HG03442 (cell line): Measurements from ENCODE around the gene FIBP.

Source experiments
- ATAC-seq: cut with Tn5 transposase; IDR thresholded peaks from one replicate; pipeline ENCODE4 v1.9.1; 2021; ENCODE audit warnings: mild to moderate bottlenecking, moderate library complexity; ENCODE audit not compliant: unreplicated experiment

Gene FIBP

DNA sequence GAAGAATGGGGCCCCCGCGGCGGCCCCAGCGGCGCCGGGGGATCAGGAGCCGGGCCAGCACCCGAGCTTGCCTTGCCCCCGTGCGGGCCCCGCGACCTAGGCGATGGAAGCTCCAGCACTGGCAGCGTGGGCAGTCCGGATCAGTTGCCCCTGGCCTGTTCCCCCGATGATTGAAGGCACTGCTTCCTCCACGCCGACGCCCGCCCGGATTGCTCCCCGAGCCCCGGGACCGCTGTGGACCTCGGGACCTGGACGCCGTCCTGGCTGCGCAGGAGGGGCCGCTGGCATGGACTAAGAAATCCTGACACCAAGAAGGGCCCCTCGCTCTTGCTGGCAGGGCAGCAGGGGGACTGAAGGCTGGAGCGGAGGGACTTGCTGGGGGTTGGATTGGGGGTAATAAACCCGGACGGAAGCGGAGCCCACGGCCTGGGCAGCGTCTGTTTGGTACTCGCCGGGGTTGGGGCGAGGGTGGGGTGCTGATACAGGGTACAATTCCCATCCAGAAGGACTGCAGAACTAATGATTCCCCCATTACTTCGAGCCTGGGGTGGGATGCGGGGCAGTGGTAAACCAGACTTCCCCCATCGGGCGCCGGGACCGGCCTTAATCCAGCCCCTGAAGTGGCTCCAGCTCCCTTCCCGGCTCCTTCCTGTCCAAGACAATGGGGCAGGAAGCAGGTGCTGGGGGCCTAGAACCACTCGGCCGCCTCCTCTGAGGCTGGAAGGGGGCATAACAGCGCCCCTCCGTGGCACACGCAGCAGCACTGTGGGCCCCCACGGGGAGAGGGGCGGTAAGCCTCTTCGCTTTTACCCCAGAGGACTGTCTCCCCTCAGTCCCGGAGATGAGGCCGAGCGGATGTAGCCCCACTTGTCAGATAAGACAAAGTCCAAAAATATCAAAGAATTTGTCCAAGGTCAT lies 3.2 kb upstream of the FIBP start:
- no peak for ATAC-seq

DNA sequence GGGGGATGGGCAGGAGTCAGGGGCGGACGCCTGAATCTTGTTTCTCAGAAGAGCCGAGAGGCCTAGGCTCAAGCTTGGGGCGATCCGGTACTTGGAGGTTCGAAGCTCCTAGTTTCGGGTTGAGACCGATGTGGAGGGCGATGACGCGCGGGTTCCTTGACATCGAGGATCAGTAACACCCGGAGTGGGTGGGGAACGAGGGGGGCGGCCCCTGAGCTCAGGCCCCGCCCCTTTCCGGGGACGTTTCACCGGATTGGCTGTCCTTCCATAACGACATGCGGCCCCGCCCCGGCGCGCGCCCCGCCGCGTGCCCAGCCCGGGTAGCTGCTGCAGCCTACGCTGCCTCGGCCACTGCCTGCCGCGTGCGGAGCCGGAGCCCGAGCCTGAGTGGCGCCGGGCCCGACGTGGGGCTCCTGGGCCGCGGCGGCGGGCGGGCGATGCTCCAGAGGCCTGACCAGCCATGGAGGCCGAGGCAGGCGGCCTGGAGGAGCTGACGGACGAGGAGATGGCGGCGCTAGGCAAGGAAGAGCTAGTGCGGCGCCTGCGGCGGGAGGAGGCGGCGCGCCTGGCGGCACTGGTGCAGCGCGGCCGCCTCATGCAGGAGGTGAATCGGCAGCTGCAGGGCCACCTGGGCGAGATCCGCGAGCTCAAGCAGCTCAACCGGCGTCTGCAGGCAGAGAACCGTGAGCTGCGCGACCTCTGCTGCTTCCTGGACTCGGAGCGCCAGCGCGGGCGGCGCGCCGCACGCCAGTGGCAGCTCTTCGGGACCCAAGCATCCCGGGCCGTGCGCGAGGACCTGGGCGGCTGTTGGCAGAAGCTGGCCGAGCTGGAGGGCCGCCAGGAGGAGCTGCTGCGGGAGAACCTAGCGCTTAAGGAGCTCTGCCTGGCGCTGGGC lies 2.3 kb upstream of the FIBP start, which contains the start of gene CCDC85B:
Gene CCDC85B (plus strand): TSS at position 350 of the 895 bp plus-strand sequence. CDS start 111 bp downstream, at position 461.
- ATAC-seq, result peak; percentile 49

DNA sequence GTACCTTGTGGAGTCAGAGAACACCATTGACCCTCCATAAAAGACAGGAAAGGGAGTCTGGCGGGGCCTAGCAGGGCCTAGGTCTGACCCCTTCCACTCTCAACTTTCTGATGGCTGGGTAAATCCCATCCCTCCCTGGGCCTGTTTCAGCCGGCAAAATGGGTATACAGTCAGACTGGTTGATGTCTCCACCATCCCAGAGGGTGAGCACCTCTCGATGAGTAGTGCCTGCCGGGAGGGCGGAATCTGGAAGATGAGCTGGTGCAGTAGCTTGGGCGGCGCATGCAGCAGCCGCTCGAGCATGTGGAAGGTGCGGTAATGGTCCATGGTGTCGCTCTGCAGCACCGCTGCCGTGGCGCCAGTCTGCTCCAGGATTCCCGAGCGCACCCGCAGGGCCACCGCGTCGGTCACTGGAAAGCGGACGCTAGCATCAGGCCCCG lies 528 bp downstream of the FIBP start:
- ATAC-seq, result no peak

DNA sequence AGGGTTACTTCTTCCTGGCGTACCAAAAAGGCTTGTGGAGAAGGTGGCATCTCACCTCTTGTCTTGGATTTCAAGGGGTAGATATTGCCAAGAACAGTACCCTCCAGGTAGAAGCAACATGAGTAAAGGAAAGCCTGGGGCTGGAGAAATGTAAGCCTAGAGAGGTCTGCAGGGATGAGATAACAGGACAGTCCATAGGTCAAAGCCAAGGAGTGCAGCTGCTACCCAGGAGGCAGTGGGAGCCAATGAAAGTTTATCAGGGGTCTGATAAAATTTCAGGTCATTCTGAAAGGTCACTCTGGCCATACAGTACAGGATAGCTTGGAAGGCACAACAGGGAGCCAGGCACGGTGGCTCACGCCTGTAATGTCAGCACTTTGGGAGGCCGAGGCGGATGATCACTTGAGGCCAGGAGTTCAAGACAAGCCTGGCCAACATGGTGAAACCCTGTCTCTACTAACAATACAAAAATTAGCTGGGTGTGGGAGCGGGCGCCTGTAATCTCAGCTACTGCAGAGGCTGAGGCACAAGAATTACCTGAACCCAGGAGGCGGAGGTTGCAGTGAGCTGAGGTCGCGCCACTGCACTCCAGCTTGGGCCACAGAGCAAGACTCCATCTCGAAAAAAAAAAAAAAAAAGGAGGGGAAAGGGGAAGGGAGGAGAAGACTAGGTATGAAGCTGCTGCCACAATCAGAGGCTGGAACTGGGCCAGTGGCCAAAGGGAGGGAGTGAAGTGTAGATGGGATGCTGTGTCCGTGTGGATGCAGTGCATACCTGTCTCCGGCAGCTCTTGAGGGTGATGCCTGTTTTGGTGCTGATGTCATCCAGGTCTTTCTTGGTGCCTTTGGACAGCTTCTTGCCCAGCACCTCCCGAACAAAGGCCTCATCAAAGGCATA lies 1.2 kb downstream of the FIBP start:
- ATAC-seq, result no peak

DNA sequence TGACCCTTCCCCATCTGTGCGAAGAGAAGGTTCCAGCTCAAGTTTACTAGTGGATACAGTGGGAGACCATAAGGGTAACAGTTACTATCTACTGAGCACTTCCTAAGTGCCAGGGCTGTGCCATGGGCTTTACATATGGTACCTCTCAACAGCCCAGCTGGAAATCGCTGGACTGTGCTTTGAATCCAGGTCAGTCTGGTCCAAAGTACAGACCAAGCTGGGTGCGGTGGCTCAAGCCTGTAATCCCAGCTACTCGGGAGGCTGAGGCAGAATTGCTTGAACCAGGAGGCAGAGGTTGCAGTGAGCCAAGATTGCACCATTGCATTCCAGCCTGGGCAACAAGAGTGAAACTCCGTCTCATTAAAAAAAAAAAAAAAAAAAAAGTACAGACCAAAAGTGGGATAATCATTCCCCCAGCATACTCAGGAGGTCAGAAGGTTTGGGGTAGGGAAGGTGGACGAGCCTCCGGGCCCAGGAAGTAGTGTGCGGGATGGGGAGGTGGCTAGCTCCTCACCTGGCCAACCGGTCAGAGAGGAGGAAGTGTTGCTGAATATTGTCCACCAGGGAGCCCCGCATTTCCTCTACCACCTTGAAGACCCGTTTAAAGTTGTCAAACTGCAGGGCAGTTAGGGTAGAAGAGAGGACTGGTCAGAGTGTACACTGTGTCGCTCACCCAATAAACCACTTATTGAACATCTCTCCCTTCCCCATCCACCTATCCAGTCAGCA lies 2.3 kb downstream of the FIBP start:
- ATAC-seq, result no peak

DNA sequence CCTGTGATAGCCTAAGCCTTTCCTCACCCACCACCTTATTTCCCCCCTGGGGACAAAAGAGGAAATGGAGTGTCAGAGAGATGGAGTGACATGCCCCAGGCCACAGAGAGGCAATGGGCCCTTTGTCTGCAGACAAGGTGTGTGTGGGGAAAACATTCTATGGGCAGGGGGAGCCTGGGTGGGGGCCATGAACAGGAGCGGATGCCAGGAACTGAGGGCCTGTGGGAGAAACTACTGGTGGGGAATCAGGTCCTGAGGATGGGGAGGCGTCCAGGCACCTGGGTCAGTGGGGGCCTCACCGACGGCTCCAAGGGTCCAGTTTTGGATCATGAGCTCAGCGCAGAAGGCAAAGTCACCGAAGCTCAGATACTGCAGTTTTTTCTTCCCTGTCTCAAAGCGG lies 3.0 kb downstream of the FIBP start:
- ATAC-seq, result no peak

DNA sequence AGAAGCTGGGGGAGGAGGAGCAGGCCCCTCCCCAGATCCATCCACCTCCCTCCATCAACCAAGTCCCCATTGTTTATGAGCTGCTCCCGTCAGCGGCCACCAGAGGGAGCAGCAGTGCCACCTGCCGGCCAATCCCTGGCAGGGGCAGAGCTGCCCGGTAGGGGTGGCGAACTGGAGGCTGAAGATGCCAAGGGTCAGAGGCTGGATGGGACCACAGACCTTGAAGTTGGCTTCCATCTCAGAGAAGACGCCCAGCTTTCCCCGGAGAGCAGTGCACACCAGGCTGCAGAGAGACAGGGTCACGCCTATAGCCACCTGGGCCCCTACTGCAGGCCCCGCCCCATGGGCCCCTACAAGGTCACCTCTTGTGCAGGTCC lies 3.6 kb downstream of the FIBP start:
- no peak for ATAC-seq

DNA sequence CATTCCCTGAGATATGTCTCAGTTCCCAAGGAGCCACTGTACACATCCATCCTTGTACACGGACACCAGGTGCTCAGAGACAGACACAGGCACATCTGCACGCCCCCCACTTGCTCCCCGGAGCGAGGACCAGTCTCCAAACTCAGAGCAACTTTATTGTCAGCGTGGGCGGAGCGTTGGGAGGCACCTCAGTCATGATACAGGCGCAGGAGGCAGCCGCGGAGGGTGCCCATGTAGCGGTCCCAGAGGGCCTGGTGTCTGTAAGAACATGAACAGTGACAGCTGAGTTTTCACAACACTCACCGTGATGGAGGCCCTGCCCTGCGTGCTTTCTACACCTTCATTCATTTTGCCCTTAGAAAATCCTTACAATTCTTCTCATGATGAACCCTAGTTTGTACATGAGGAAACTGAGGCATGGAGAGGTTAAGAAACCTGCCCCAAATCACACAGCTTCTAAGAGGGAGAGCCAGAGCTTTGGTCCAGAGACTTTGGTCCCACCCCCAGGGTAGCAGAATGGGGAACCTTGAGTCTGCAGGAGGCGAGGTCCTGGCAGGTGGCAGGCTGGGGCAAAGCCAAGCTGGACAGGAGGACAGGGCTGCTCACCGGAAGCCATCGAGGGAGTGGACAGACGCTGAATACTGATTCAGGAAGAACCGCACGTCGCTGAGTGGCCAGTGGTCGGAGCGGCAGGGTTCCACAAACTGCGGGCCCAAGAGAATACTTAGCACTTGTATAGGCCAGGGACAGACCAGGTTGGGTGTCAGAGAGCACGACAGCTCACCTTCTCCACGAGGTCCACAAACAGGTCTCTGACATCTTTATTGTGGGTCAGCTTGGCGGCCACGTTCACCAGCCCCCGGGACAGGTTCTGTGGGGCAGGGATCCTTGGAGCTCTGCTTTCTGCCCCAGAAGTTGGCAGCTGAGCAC lies 4.2 kb downstream of the FIBP start:
- ATAC-seq, result no peak

DNA sequence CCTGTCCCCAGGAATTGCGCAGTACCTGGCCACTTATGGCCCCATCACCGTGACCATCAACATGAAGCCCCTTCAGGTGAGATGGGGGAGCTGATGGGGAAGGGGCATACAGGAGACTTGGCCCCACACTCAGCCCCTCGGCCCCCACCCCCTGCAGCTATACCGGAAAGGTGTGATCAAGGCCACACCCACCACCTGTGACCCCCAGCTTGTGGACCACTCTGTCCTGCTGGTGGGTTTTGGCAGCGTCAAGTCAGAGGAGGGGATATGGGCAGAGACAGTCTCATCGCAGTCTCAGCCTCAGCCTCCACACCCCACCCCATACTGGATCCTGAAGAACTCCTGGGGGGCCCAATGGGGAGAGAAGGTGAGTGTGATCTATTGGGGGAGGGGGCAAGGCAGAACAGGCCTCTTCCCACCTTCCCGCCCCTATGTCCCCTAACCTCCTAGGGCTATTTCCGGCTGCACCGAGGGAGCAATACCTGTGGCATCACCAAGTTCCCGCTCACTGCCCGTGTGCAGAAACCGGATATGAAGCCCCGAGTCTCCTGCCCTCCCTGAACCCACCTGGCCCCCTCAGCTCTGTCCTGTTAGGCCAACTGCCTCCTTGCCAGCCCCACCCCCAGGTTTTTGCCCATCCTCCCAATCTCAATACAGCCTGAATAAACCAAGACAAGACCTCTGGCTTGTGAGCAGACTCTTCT lies 5.1 kb downstream of the FIBP start:
- ATAC-seq, result no peak

DNA sequence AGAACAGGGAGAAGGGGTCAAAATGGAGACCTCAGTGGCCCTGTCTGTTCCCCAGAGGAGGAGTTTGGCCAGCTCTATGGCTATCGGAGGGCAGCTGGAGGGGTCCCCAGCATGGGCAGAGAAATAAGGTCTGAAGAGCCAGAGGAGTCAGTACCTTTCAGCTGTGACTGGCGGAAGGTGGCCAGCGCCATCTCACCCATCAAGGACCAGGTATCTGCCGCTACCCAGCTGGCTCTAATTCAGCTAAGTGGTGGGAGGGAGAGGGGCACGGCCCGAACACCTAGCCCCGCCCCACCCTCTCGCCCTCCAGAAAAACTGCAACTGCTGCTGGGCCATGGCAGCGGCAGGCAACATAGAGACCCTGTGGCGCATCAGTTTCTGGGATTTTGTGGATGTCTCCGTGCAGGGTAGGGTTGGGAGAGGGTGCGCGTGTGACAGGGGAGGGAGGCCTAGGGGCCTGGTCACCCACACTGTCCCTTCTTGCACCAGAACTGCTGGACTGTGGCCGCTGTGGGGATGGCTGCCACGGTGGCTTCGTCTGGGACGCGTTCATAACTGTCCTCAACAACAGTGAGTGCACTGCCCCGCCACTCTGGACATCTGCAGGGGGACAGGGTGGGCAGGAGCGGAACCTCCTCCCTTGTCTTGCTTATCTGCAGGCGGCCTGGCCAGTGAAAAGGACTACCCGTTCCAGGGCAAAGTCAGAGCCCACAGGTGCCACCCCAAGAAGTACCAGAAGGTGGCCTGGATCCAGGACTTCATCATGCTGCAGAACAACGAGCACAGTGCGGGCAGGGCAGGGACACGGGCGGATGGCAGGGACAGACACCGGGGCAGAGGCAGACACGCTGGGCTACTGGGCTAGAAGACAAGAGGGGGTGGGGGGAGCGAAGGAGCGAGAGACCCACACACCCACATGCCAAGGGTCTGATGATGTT lies 5.9 kb downstream of the FIBP start:
- ATAC-seq, result no peak

DNA sequence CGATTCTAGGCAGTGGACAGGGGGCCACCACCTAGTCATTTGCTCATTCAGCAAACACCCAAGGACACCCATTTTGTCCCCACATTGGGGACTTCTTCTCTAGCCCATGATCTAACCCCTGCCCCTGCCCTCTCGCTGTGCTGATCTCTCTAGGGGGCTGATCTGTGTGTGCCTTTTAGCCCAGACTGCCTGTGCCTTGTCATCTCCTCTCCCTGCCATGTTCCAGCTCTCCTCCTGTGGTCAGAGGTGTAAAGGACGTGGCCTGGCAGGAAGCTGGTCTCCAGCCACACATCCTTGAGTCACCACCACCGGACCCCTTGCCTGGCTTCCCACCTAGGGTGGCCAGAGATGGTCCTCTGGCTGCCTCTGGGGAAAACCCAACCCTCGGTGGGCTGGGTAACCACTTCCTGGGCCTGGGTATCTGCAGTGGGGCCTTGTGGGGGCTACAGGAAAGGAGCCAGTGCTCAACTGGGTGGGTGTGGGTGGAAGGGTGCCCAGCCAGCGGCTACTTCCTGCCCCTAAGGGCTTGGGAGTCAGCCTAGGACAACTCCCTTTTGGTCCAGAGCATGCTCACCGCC lies 7.3 kb downstream of the FIBP start:
- no peak for ATAC-seq

DNA sequence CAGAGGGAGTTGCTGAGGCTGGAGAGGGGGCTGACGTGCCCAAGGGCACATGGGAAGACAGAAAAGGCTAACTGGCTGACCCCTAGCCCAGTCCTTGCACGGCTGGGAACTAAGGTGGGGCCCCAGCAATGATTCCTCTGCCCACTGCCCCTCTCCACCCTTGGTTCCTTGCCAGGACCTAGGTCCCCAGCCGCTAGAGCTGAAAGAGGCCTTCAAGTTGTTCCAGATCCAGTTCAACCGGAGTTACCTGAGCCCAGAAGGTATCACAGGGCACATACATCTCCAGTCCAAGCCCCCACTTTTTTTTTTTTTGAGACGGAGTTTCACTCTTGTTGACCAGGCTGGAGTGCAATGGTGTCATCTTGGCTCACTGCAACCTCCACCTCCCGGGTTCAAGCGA lies 8.2 kb downstream of the FIBP start:
- ATAC-seq, result no peak

DNA sequence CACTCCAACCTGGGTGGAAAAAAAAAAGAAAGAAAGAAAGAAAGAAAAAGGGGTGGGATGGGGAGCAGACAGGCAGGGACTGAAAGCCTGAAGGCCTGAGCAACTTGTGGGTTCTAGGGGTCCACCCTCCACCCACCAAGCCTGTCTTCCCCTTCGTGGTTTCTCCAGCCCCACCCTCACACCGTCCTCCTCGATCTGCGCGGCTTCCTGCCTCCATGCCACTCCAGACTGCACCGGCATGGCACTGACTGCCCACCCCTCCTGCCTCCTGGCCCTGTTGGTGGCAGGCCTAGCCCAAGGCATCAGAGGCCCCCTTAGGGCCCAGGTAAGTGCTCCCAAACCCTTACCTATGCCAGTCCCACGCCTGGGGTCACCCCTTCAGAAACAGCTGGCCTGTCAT lies 8.7 kb downstream of the FIBP start, which contains the start of gene CTSW:
Gene CTSW (plus strand): TSS at position 221 of the 400 bp plus-strand sequence. CDS start 18 bp downstream, at position 239.
- ATAC-seq, result no peak

DNA sequence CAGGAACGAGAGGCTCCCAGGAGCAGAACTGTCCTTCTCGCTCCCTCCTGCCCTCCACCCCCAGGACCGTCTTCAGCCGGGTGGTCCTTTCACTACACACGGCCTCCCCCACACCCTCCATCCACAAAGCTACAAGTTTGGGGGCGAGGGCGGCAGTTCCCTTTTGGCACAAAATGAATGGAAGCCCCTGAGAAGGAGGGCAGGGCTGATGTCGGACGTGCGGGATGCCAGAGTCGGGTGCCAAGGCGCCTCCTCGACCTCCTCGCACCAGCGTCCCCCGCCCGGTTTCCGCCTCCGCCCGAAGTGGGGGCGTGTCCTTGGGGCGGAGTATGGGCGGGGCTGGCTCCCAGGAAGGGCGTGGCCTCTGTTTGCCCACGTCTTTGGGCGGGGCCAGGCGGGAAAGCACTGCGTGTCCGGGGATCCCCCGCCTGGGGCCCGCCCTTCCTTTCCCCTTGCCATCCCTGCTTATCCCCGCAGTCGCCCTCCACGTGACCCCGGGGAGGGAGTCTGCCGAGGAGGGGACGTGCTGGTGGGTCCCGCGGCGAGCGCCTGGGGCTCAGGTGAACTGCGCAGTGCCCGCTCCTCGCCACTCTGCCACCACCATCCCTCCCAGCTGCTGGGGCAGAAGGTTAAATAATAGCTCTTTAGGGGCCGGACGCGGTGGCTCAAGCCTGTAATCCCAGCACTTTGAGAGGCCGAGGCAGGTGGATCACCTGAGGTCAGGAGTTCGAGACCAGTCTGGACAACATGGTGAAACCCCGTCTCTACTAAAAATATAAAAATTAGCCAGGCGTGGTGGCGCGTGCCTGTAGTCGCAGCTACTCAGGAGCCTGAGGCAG lies 14.7 kb downstream of the FIBP start:
- ATAC-seq, result peak; percentile 81

DNA sequence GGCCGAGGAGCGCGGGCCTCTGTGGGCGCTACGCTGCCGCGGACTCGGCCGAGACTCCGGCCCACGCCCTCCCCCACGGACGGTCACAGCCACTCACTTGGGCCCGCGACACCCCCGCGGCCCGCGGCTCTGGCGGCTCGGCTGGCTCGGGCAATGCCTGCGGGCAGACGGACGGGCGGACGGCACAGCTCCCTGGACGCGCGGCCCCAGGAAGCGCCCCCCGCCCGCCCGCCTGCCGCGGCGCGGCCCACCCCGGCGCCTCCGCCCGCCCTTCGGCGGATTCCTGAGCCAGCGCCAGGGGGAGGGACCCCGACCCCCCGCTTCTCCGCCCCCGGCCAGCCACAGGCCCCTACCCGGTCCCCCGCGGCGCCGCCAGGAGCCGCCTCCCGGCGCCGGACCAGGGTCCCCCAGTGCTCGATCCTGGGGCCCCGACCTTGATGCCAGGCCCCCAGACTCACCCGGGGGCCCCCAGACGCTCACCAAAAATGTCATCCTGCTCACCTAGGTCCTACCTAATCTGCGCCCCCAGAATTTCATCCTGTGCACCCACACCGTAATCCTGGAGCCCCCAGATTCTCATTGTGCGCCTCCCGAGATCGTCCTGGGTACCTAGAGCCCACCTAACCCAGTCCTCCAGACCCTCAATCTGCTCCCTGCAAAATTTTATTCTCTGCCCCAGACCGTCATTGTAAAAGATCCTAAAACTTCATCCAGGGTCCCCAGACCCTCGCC lies 15.5 kb downstream of the FIBP start, which contains the start of gene EFEMP2:
Gene EFEMP2 (minus strand): TSS at position 215 of the 732 bp plus-strand sequence. CDS start 446 bp downstream, outside the sequence.
- ATAC-seq, result no peak
